GM19099 (cell line): Measurements from ENCODE around the gene UTP4.

Source experiments
- POLR2A ChIP-seq: IDR thresholded peaks from 3 replicates; pipeline ENCODE4 v1.6.1; 2011; ENCODE audit warnings: low read depth; ENCODE audit not compliant: insufficient read length; ENCODE audit errors: extremely low read depth

The UTP4 gene

GRCh38 chr16:69132424-69133252 is at the start of gene UTP4, which contains the start of gene CHTF8:
Gene UTP4, plus strand, starts transcription at chr16:69132649. Its CDS starts 811 bp downstream, at chr16:69133460.
Gene CHTF8, minus strand, starts transcription at chr16:69132588. Its CDS starts 11,130 bp downstream, at chr16:69121458.
- peak; percentile 93 for TF ChIP-seq POLR2A

DNA sequence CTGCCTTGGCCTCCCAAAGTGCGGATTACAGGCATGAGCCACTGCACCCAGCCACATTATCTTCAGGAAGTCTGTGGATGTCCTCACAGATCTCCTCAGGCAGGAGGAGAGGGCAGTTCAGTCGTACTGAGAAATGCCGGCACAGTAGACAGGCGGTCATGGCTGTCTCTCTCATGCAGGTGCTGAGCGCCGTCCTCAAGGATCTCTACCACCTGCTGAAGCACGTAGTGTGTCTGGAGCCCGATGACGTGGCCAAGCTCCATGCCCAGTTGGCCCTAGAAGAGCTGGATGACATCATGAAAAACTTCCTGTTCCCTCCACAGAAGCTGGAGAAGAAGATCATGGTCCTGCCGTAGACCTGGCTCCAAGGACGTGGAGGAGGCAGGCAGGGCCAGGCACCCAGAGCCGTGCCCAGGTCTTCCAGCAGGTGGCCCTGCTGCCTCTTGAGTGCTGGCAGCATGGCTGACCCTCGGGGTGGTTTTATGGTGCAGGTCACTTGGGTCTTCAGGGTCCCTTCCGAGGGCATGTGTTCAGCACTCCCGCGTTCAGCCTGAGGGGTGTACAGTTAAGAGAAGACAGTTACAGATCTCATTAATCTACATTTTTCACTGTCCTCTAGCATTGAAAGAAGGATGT is 49.0 kb upstream of the UTP4 start:
- no peak for TF ChIP-seq POLR2A

DNA sequence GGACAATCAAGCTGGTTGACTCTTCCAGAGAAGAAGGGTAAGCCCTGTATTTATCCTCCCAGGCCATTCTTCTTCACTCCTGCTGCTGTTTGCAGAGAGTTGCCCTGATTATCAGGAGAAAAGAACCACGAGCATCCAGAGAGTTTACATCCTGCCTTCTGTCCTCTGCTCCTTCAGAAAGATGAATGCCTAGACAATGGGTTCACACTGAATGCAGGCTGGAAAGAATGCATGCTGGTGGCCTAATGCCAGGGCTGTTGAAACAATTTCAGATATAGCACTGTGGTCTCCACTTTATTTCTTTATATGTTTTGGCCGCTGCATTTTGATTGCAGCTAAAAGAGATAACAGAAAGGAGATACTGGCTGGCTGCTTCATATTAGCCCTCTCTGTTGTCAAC is 48.2 kb upstream of the UTP4 start:
- no peak for TF ChIP-seq POLR2A

DNA sequence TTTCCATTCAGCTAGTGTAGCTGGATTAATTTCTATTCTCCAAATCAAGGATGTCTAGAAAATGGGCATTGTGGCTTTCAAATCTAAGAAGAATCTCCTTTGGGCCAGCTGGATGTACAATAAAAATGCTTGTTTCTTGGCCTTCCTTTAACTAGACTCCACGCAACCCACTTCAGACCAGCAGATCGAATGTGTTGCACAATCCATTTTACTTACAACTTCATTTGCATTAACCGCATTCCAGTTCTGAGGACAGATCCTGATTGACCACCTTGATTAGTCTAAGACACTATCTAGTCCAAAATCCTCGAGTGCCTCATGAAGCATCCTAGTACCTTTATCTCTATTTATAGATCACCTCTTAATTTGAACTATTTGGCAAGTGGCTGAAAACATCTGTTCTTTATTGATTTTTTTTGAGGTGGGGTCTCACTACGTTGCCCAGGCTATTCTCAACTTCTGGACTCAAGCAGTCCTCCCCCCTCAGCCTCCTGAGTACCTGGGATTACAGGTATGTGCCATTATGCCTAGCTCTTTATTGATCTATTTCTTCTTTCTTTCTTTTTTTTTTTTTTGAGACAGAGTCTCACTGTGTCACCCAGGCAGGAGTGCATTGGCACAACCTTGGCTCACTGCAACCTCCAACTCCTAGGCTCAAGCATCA is 47.3 kb upstream of the UTP4 start:
- no peak for TF ChIP-seq POLR2A

GRCh38 chr16:69087161-69087581 is 45.3 kb upstream of the UTP4 start:
- TF ChIP-seq POLR2A, result no peak

DNA sequence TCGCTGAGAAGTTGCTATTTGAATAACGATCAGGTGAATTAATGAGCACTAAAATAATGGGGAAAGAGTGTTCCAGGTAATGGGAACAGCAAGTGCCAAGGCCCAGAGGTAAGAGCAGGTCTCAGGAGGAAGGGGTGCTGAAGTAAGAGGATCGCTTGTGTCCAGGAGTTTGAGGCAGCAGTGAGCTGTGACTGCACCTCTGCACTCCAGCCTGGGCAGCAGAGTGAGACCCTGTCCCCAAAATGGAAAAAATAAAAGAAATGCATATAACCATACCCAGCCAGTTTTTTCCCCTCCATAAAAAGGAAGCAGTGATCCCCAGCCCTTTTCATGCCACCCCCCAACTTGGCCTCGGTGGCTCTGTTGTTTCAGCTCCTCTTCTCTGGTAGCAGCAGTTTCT is 43.8 kb upstream of the UTP4 start:
- no peak for TF ChIP-seq POLR2A

DNA sequence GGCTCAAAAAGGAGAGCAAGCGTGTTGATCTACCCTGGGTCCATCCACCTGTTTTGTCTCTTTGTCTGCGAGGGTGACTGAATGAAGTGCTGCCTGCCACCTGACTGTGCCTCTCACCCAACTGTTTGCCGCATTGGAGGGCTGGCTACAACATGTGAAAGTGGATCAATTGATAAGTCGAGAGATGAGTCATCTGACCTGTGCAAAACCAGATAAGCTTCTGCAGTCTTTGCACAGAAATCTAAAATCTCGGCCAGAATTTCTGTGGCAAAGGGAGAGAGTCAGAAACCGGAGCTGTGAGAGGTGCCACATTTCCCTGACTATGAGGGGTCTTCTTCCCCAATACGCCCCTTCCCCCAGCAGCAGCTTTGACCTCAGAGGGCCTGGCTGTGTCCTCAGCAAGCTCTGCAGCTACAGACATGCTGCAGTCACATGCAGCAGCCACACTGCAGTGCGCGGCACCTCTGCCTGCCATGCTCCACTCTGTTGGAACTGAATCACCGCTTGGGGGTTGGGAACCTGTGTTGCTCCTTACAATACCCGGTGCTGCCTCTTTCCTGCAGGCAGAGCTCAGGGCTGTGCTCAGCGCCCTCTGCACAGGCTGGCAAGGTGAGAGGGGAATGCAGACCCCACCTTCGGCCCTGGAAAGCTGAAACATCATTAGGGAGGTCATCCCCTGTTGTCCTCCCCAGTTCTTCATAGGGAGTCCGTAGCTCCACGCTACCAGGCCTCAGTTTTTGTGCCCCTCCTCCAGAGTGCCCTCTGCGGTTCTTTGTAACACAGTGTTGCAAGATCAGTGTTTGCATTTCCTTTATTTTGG is 43.1 kb upstream of the UTP4 start:
- no peak for TF ChIP-seq POLR2A

- TF ChIP-seq POLR2A, result no peak
These were observed 38.5 kb upstream of the UTP4 start for GRCh38 chr16:69093974-69094373.

GRCh38 chr16:69094501-69094900 is 37.9 kb upstream of the UTP4 start:
- no peak for TF ChIP-seq POLR2A

- TF ChIP-seq POLR2A, result no peak
These were observed 37.3 kb upstream of the UTP4 start for GRCh38 chr16:69095193-69095592.

GRCh38 chr16:69100071-69100691 is 32.3 kb upstream of the UTP4 start:
- no peak for TF ChIP-seq POLR2A

DNA sequence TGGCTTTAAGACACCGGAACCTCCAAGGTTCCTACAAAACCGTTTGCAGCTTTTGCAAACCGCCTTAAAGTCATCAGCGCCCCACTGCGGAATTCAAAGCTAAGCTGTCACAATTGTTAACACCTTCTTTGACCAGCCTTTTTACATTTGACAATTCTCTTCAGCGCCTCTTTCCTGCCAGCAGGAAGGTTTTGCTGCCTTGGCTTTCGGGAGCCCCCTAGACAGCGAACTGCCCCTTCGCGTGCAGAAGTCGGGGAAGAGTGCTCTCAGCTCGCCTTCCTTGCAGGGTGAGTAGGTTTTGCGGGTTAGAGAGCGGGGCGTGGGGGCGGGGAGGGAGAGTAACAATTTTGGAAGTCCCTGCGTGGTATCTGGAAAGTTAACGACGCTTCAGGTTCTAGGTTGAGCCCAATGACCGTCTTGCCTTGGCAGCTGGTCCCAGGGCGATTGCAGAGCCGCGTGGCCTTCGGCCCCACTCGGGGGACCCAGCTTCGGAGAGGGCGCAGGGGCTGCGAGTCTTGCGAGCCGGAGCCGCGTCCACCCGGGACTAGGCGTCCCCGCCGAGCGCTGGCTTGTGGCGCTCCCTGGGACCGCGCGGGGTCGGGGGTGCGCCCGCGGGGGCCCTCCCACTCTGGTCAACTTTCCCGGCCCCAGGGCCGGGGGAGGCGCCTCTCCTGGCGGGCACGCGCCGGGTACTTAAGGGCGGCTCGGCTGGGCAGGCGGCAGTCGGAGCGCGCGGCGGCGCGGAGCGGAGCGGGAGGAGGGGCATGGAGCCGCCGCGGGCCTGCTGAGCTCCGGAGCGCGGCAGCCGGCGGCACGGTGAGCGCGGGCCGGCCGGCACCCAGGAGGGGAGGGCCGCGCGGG is 26.7 kb upstream of the UTP4 start, which contains the start of gene HAS3:
Gene HAS3, plus strand, starts transcription at position 153 of the 861 bp plus-strand sequence. CDS start 3,743 bp downstream, outside the sequence.
- no peak for TF ChIP-seq POLR2A
